GM04503 (cell line): ENCODE data around the gene BRF1.
"Not testable (repeated sequence)": the region's sequence is repeated elsewhere in the genome, so short reads cannot be mapped to it uniquely, and the experiment has no call there.

Experiments used
- DNase-seq: peaks from one replicate; pipeline ENCODE4 v3.0.0-alpha.2; 2012; ENCODE audit warnings: low read depth

The BRF1 gene

GRCh38 chr14:105315941-105316576 is 15.3 kb upstream of the BRF1 start:
- no peak for DNase-seq

GRCh38 chr14:105315211-105315721 is 14.5 kb upstream of the BRF1 start:
- no peak for DNase-seq

- no peak for DNase-seq
These were observed 13.7 kb upstream of the BRF1 start, which contains the start of gene PACS2 for GRCh38 chr14:105314287-105315200. Gene PACS2, plus strand, starts transcription at chr14:105314748. Its CDS starts 171 bp downstream, at chr14:105314919.

GRCh38 chr14:105313381-105314286 is 12.8 kb upstream of the BRF1 start:
- DNase-seq = no peak

- DNase-seq = no peak
These were observed 12.2 kb upstream of the BRF1 start for GRCh38 chr14:105312973-105313372.

GRCh38 chr14:105311838-105312237 is 11.0 kb upstream of the BRF1 start:
- DNase-seq = no peak

GRCh38 chr14:105309371-105309770 is 8.6 kb upstream of the BRF1 start:
- no peak for DNase-seq

- DNase-seq = no peak
These were observed 6.4 kb upstream of the BRF1 start for GRCh38 chr14:105307052-105307727.

- DNase-seq = no peak
These were observed 5.0 kb upstream of the BRF1 start for GRCh38 chr14:105305791-105306190.

- no peak for DNase-seq
These were observed 4.5 kb upstream of the BRF1 start for GRCh38 chr14:105305345-105305744.

GRCh38 chr14:105304565-105304964 is 3.8 kb upstream of the BRF1 start:
- no peak for DNase-seq

- no peak for DNase-seq
These were observed 3.1 kb upstream of the BRF1 start for GRCh38 chr14:105303949-105304348.

- not testable (repeated sequence) for DNase-seq
These were observed 1.1 kb upstream of the BRF1 start for GRCh38 chr14:105301915-105302249.

GRCh38 chr14:105301103-105301914 is 508 bp upstream of the BRF1 start:
- peak; percentile 55 for DNase-seq

- DNase-seq = no peak
These were observed 903 bp downstream of the BRF1 start for GRCh38 chr14:105299654-105300541.

GRCh38 chr14:105297311-105297710 is 3.5 kb downstream of the BRF1 start:
- DNase-seq = not testable (repeated sequence)

- peak; percentile 39 for DNase-seq
These were observed 6.6 kb downstream of the BRF1 start for GRCh38 chr14:105294142-105294597.

GRCh38 chr14:105292826-105293711 is 7.7 kb downstream of the BRF1 start:
- DNase-seq = no peak
